Measurements from ENCODE around the gene IQSEC1. TPM values are rescaled to one million over a fixed set of nuclear protein-coding genes. Genes with fewer than 3 reads are reported as not detected.

IQSEC1 gene
- total and polyA plus RNA-seq, 9 of the 15 experiments (the other 6 are each of a cell fraction or from before 2014, with no cell fraction given) = 0.56 to 39.0 (median 6.8) TPM

- TF ChIP-seq ZNF395 (CRISPR knock-in tag; IDR thresholded peaks at IDR 0.05) (peak; percentile 80), SMAD1 (IDR thresholded peaks at IDR 0.05; ENCODE audit: low read depth, low read length, partially characterized antibody) (peak; percentile 37), TCFL5 (CRISPR knock-in tag; conservative IDR thresholded peaks at IDR 0.05) (peak; percentile 74), ATF3 (IDR thresholded peaks at IDR 0.05) (peak; percentile 86), ATF3 (CRISPR knock-in tag; conservative IDR thresholded peaks at IDR 0.05) (peak; percentile 84), CBX3 (IDR thresholded peaks at IDR 0.05; ENCODE audit: borderline replicate concordance in 1 of 2, low read length in 2 of 2) (peak in 1 of 2 experiments; percentile 68; a peak in 1 of 3 replicates), ZNF518B (CRISPR knock-in tag; IDR thresholded peaks at IDR 0.05) (no peak), TGIF2 (CRISPR knock-in tag; IDR thresholded peaks at IDR 0.05) (no peak; the same call in 1 of the 2 replicates), FOXP4 (CRISPR knock-in tag; IDR thresholded peaks at IDR 0.05; ENCODE audit: borderline replicate concordance) (peak; percentile 72; the same call in 1 of the 2 replicates), ZNF609 (CRISPR knock-in tag; IDR thresholded peaks at IDR 0.05; ENCODE audit: borderline replicate concordance) (peak; percentile 69; the same call in 1 of the 2 replicates), TCF7L2 (IDR thresholded peaks at IDR 0.05; ENCODE audit: low read depth, low read length) (peak; percentile 19; the same call in 1 of the 2 replicates), KDM2B (CRISPR knock-in tag; IDR thresholded peaks at IDR 0.05) (peak; percentile 57; the same call in 1 of the 2 replicates)
Measured at GRCh38 chr3:12994607-12995388, 78.4 kb downstream of the IQSEC1 start (continued).
